ENCODE measurements around the gene WDR77.

The WDR77 gene

DNA sequence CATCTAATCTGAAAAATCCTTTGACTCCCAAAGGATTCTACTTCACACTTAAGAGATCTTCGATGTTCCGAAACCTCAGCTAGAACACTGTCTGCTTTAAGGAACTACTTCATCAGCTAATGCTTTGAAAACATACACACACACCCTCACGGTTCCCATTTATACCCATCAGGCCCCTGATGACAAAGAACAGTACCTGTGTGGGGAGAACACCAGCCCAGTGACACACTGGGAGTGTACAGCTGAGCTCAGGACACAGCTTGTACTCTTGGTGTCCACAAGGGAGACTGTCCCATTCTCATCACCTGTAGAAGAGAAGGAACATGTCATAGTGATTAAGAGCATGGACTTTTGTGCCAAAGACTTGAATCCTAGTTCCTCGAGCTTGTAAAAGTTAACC lies 6.6 kb downstream of the WDR77 start:
- in situ Hi-C loops (cut with HindIII; ENCODE audit: low sequenced_read_pairs), result no loop called here

DNA sequence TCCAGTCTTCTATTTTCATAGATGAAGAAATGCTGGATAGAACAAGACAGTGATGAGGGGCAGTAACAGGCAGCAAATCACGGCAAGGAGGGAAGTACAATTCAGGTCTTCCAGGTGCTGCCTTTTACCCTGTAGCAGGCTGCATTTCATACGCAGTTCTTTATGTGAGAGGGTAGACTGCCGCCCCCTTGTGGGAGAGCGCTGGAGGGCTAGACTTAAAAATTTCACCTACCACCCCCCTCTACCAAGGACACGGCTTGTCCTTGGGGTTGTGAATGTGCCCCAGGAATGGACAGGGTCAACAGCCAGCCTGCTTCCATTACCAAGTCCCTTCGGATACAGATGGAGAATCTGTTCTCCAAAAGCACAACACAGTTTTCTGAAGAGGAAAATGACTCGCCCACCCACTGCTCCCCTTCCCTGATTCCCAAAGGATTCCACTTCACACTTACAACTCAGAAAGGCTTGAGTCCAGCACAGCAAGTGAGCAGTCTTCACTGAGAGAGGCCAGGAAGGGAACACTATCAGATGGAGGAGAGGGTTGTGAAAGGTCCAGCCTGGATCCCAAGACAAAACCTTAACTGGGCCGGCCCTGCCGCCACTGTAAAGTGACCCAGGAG lies 7.4 kb downstream of the WDR77 start:
- in situ Hi-C loops (cut with HindIII; ENCODE audit: low sequenced_read_pairs), result no loop called here

DNA sequence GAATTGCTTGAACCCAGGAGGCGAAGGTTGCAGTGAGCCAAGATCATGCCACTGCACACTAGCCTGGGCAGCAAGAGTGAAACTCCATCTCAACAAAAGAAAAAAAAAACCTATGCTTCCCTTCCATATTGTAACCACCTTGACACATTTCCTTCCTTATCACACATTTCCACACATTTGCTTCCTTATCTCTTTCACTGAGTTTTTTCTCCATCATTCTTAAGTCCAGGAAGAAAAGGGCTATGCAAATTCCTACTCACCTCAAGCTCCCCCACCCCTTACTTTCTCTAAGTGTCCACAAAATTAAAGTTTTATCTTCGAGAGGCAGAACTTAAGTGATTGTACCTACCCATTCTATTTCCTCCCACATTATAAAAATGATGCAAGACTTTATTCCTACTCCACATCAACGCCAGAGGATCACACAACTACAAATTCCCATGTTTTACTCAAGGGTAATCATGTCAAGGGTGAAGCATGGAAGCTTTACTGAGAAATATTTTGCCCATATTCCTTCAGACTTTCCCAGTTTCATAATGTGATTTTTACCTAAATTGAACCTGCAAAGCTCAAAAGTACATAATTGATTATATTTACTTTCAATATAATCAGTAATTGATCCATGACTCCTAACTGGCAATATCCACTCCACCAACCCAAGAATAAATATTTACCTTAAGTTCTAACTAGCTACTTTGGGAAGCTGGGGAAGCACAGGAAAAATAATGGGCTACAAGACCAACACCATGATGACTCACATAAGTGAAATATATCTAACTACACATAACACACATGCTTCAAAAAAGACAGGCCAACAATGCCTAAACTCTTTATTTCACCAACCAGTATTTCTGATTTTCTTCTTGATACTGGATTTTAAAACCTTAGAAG lies 9.3 kb downstream of the WDR77 start:
- in situ Hi-C loops (cut with HindIII; ENCODE audit: low sequenced_read_pairs), result no loop called here

DNA sequence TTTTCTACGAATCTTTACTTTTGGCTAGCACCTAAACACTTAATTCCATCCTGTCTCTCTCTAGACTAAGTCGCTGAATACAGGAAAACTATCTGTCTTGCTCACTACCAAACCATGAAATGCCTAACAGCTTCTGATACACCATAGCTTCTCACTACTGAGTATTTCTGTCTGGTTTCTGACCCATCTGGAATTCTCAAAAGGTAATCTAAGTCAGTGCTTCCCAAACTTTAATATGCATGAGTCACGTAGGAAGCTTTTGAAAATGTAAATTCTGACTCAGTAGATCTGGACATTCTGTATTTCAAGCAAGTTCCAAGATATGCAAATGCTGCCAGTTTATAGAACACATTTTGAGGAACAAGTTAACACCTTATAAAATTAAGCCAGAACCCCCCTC lies 12.3 kb downstream of the WDR77 start:
- in situ Hi-C loops (cut with HindIII; ENCODE audit: low sequenced_read_pairs), result no loop called here

DNA sequence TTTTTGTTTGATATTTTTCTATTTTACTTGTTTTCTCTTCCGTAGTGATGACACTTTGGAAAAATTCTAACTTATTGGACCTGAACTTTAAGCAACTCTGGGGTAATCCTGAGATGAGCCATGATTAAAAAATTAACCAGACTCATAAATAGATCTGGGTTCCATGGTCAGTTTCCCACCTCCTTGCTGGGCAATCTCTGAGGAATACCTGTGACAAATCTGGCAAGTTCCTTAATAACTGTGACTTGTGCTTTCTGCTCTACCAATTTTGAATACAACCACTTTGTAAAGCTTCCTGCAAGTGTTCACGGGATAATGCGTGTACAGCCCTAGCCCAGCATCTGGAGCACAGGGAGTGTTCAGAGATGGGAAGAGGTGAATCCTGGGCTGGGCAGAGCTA lies 24.8 kb downstream of the WDR77 start:
- in situ Hi-C loops (cut with HindIII; ENCODE audit: low sequenced_read_pairs), result loop anchor here (25.0 kb wide), 1 partner anchor 212 kb away; the partner anchor contains the start of gene DENND2D

DNA sequence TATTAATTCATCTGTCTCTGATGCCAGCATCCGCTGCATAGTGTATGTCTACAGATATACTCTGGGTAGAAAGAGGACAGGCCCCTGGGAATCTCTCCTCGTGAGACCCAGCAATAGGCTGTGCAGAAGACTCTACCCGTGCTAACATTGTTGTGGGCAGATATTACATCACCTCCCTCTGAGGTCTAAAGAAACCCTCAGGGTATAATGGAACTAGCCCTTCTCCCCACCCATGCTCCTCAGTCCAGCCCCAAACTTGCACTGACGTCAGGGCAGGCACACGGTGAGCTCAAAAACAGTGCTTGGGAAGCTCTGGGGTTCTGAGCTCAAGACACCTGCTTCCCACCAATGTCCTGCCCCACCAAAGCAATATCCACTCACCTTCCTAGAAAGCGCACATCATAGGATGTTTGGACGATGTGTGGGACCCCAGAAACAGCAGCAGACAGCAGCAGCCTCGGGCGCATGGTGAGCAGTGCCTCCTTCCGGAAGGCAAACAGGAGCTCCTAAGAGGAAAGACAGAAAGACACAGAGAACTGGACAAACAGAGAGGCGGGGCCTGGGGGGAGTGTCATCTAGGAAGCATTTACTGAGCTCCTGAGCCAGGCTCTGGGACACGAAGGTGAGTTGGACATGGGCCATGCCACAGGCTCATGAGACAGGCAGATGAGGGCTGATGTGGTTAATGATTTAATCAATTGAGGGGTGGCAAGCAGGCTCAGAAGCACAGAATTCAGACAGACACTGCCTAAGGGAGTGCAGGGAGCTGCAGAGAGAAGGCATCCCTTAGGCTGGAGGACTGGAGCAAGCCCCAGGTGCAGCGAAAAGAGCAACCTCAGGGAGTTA lies 26.3 kb downstream of the WDR77 start:
- in situ Hi-C loops (cut with HindIII; ENCODE audit: low sequenced_read_pairs), result loop anchor here (25.0 kb wide), 1 partner anchor 210 kb away; the partner anchor contains the start of gene DENND2D

DNA sequence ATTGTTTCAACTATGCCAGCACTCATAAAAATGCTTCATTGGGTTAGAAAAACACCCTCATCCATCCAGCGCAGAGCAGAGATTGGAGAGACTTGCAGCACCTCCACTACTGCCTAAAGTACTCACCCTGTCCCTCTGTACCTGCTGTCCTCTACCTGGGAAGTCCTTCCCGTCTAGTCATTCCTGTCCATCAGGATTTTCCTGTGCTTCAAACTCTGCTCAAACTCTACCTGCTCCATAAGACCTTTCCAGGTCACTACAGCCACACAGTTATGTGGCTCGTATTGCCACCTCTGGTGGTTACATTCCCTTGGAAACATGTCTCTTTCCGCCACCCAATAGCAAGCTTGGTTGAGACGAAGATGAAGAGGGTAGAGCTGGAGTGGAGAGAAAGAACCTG lies 28.7 kb downstream of the WDR77 start:
- in situ Hi-C loops (cut with HindIII; ENCODE audit: low sequenced_read_pairs), result loop anchor here (25.0 kb wide), 1 partner anchor 208 kb away; the partner anchor contains the start of gene DENND2D

DNA sequence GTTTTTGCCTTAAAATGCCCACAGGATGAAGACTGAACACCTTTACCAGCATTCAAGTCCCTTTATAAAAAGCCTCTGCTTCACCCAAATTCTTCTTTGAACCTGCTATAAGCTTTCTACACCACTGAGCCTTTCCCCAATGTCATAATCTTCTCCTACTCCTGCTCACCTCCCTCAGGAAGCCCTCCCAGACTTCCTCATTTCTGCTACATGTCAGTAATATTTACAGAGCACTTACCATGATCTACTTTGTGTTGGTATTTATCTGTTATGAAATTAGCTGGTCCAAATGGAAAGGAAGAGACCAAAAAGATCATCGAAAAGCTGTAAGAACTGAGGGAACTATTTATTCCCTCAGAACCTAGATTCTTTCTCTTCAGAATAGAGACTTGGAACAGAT lies 30.0 kb downstream of the WDR77 start:
- in situ Hi-C loops (cut with HindIII; ENCODE audit: low sequenced_read_pairs), result loop anchor here (25.0 kb wide), 1 partner anchor 207 kb away; the partner anchor contains the start of gene DENND2D

DNA sequence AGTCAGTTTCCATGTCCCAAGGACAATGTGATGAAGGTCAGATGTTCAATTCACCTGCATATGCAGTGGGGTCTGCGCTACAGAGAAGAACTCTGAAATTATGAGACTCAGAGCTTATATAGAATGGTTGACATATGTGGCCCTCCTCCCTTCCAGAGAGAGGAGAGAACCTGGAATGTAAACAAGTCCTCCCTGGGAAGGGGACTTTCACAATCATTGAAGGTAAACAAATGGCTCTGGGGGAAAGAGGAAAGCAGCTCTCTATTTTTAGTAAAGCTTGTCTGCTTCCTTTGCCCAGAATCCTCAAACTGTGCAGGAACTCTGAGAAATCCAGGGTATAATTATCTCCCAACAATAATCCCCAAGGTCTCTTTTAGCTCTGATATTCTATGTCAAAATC lies 31.3 kb downstream of the WDR77 start:
- in situ Hi-C loops (cut with HindIII; ENCODE audit: low sequenced_read_pairs), result loop anchor here (25.0 kb wide), 1 partner anchor 205 kb away; the partner anchor contains the start of gene DENND2D

DNA sequence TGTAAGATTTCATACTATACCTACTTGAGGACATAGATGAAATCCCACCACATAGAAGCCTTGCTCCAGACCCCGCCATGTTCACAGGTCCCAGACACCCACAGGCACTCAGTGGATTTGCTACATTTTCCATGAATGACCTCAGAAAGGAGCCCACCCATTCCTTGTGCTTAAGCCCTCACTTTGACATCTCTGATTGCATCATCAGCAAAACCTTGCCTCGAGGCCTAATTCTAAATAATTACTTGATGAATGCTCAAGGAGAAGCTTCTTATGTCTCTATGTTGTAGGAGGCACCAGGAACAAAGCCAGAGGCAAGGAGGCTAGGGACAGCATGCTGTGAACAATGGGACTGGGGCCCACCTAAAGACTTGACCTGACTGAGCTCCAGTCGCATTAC lies 33.6 kb downstream of the WDR77 start:
- in situ Hi-C loops (cut with HindIII; ENCODE audit: low sequenced_read_pairs), result loop anchor here (25.0 kb wide), 1 partner anchor 203 kb away; the partner anchor contains the start of gene DENND2D

DNA sequence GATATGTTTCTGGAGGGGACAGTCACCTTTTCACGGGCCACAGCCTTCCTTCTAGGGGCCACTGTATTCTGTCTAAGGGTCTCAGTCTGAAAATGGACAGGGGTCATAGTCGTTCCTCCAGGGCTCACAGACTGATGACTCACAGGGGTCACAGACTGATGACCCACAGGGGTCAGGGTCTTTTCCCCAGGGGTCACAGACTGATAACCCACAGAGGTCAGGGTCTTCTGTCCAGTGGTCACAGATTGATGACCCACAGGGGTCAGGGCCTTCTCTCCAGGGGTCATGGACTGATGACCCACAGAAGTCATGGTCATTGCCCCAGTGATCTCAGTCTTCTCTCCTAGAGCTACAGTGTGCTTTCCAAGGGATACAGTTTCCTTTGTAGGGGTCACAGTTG lies 34.3 kb downstream of the WDR77 start:
- in situ Hi-C loops (cut with HindIII; ENCODE audit: low sequenced_read_pairs), result loop anchor here (25.0 kb wide), 1 partner anchor 202 kb away; the partner anchor contains the start of gene DENND2D

DNA sequence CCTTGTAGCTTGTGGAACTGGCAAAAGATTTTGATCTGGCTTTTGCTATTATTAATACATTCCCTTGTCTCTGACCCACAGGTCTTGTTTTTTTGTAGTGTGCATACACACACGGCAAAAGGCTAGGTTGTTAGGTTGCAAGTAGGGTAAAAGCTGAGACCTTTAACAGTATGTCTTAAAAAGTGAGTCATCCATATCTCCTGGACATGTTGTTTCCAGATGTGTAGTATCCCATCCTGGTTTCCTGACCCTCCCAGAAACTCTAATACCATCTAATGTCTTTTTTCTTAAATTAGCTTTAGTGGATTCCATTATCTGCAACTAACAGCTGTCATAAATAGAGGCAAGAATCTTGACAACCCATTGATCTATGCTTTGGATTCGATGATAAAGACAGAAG lies 36.2 kb downstream of the WDR77 start:
- in situ Hi-C loops (cut with HindIII; ENCODE audit: low sequenced_read_pairs), result loop anchor here (25.0 kb wide), 1 partner anchor 201 kb away; the partner anchor contains the start of gene DENND2D

DNA sequence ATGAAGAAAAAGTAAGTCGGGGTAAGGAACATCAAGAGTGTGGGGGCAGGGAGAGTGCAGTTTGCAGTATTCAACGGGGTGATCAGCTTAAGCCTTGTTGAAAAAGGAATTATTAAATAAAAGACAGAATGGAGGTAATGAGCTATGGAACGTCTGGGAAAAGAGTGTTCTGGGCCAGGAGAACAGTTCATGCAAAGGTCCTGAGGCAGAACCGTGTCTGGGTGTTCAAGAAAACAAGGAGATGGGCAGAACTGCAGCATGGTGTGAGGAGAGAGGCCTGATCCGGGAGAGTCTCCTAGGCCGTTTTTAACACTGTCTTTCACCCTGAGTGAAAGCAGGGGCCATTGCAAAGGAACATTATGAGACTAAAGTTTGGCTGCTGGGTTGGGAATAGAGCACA lies 41.8 kb downstream of the WDR77 start:
- in situ Hi-C loops (cut with HindIII; ENCODE audit: low sequenced_read_pairs), result loop anchor here (25.0 kb wide), 1 partner anchor 195 kb away; the partner anchor contains the start of gene DENND2D

DNA sequence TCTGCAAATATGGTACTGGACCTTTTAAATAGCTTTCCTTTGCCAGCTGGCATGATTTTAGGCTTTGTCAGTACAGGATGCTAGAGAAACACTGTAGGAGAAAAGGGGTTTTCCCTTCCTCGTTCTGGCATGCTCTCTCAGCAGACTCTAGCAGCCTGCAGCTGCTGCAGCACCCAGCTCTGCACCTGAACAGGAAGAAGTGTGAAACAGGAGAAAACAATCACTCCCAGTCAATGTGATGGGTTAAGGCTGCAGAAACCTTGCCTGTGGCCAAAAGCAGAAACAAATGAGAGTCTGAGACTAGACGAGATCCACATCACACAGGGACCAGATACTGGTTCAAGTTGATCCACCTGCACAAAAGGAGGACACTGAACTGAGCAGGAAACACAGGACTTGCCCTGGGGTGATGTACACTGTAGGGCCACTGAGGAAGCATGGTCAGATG lies 42.7 kb downstream of the WDR77 start:
- in situ Hi-C loops (cut with HindIII; ENCODE audit: low sequenced_read_pairs), result loop anchor here (25.0 kb wide), 1 partner anchor 194 kb away; the partner anchor contains the start of gene DENND2D

DNA sequence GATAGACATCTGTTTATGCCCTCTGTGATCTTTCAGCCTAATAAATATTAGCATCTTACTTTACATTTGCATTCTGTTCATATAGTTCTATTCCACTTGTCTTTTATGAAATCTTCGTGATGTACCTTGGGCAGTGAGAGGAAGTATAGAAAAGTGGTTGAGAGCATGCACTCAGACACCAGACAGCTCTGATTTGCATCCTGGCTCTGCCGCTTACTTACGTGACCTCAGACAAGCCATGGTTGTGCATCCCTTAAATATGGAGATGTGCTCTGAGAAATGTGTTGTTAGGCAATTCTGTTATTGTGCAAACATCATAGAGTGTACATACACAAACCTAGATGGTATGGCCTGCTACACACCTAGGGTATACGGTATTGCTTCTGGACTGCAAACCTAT lies 44.5 kb downstream of the WDR77 start:
- in situ Hi-C loops (cut with HindIII; ENCODE audit: low sequenced_read_pairs), result loop anchor here (25.0 kb wide), 1 partner anchor 192 kb away; the partner anchor contains the start of gene DENND2D

DNA sequence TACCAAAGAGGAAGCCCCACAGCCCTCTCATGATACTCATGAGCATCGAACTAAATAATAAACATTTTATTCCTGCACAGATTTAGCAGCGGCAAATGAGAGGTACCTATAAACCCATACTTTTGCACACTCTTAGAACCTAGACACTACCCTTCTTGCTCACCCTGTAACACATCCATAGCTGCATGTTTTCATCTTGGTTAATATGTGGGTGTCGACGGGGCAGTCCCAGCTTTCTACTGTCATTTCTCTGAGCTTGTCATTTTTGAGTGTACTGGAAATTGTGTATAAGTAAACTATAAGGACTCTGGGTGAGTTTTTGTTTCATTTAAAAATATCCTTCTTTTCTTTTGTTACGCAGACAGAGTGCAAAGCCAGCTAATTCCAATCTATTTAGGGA lies 47.0 kb downstream of the WDR77 start:
- in situ Hi-C loops (cut with HindIII; ENCODE audit: low sequenced_read_pairs), result loop anchor here (25.0 kb wide), 1 partner anchor 190 kb away; the partner anchor contains the start of gene DENND2D

DNA sequence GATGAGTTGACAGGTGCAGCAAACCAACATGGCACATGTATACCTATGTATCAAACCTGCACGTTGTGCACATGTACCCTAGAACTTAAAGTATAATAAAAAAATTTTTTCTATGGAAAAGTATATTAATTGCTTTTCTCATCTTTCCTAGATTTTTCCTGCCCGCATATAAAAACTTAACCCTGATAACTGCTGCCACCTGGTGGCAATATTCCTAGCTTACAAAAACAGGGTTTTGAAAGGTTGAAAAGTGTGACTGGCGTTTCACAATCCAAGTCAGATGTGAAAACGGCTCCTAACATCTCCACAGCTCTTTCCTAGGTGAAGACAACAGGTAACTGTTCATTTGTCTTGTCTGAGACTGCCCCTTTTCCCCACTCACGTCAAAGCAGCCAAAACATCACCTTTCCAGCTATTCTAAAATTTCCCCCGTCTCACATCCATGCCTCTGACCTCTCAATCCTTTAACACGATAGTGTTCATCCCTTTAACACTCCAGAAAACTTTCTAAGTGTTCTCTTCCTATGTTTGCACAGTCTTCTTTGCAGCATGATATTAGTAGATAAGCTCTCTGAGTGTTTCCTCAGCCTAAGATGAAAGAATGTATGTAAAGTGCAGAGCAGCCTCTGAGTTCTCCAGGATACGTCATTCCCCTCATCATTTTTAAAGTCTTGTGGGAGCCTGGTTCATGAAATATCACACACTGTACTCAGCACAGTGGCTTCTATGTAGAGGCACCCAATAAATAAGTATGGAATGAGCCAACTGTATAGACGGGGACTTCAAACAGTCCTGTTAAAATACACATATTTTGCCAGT lies 49.1 kb downstream of the WDR77 start:
- in situ Hi-C loops (cut with HindIII; ENCODE audit: low sequenced_read_pairs), result loop anchor here (25.0 kb wide), 1 partner anchor 188 kb away; the partner anchor contains the start of gene DENND2D

DNA sequence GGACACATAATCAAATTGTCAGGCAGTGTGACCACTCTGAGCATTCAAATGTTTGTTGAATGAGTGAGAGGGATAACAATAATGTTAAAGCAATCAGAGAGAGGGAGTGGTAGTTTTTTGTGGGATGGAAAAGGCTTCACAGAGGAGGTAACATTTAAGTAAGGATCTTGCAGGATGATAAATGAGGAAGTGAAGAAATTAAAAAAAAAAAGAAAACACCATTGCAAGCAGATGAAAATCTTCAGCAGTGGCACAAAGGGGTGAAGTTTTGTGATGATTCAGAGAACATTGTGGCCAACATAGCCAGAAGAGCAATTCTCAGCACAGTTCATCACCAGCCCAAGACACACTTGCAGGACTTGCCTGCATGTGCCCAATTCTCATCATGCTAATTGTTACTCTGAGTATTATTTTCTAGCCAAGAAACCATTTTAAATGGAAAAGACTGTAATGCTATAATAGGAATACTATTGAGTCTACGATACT lies 56.6 kb downstream of the WDR77 start:
- in situ Hi-C loops (cut with HindIII; ENCODE audit: low sequenced_read_pairs), result no loop called here

DNA sequence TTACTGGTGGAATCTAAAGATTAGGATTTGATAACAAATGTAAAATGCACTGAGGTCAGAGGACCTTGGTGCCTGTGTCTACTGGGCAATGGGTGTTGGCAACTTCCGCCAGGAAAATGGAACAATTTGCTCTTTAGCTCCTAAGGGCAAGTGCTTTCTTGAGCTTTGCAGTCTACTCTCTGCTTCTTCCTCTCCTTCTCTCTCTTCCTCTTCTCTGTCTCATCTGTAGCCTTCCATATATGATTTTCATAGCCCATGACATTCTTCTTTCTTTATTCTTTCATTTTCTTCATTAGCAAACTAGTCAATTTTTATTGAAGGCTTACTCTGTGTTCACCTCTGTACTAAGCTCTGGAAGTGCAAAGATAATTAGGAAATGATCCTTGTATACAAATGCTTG lies 57.0 kb downstream of the WDR77 start:
- in situ Hi-C loops (cut with HindIII; ENCODE audit: low sequenced_read_pairs), result no loop called here
